Thyroid gland (tissue), 4 donors: ENCODE measurements around the gene NUDT22. TPM values are rescaled to one million over a fixed set of nuclear protein-coding genes. Genes with fewer than 3 reads are reported as not detected.

Experiments
- DNase-seq, 2 donors: peaks; one replicate each; pipeline ENCODE4 v3.0.0-alpha.2; 2019
- H3K27ac ChIP-seq, 3 donors: fragments of 200-600 bp; sonication (generic); 1 replicate in 2 of 3; 2 replicates in 1 of 3; pipeline ENCODE4 v1.5.1; 2016 to 2019; ENCODE audit warnings: mild to moderate bottlenecking in 1 of 3, moderate library complexity in 1 of 3
- H3K27me3 ChIP-seq: fragments of 200-600 bp; sonication (generic); one replicate; pipeline ENCODE4 v1.5.1; 2019
- H3K36me3 ChIP-seq, 2 donors: fragments of 200-600 bp; sonication (generic); one replicate each; pipeline ENCODE4 v1.5.1; 2016 to 2019
- H3K4me1 ChIP-seq, 2 donors: fragments of 200-600 bp; sonication (generic); one replicate each; pipeline ENCODE4 v1.5.1; 2017 to 2019
- H3K4me3 ChIP-seq, 3 donors: fragments of 200-600 bp; sonication (generic); replicated peaks in 1 of 3; 1 replicate in 2 of 3; 2 replicates in 1 of 3; pipeline ENCODE4 v1.5.1; 2016; ENCODE audit warnings: mild to moderate bottlenecking in 1 of 3
- H3K9me3 ChIP-seq: fragments of 200-600 bp; sonication (generic); one replicate; pipeline ENCODE4 v1.5.1; 2017
- CTCF ChIP-seq, 6 experiments: fragments of 200-600 bp in 3 of 6; fragments of 450-650 bp in 3 of 6; sonication (generic) in 3 of 6; IDR thresholded peaks; one replicate each; pipeline ENCODE4 v1.5.1; 2016 to 2019; ENCODE audit warnings: antibody characterized with exemption in 6 of 6, mild to moderate bottlenecking in 2 of 6, inconsistent platforms in 1 of 6, moderate library complexity in 1 of 6
- POLR2A ChIP-seq, 2 donors: fragments of 450-650 bp; IDR thresholded peaks; one replicate each; pipeline ENCODE4 v1.6.1; 2017; ENCODE audit warnings: antibody characterized with exemption in 2 of 2, mild to moderate bottlenecking in 2 of 2, moderate library complexity in 1 of 2
- WGBS, 2 donors: methylation state at CpG; one replicate each; pipeline ENCODE4 v1.1.5; 2017; 5-methylcytosine and 5-hydroxymethylcytosine counted together
- intact Hi-C: fragments of 100-400 bp; cut with DNase I; formaldehyde crosslinking; loops from one replicate; pipeline ENCODE4 v1.15.1; 2023
- total RNA-seq, 4 donors: library from RNA; depleted of rRNA; stranded (reverse); fragments of >200 nt; gene quantifications; one replicate each; pipeline ENCODE4 v1.2.3, GENCODE V29; 2016

Gene NUDT22
- total RNA-seq, 4 donors from 2014 or later, result 65.6 to 109 (median 94.4) TPM

GRCh38 chr11:64185693-64186491 is 40.2 kb upstream of the NUDT22 start, which contains the start of gene STIP1:
STIP1 (plus strand) TSS chr11:64186171; CDS start chr11:64186262, 91 bp downstream.
- H3K4me3 ChIP-seq, result peak within 1 kb of the TSS; percentile 17 to 55 (median 53)
- peak within 1 kb of the TSS; percentile 60 to 99 (median 98) for H3K27ac ChIP-seq
- no peaks in the 10 kb centered on the region for H3K36me3 ChIP-seq
- H3K9me3 ChIP-seq, result no peaks in the 10 kb centered on the region
- intact Hi-C loops, result no loop called here
- TF ChIP-seq CTCF (IDR thresholded peaks at IDR 0.05) (peak in 1 of 6 experiments; percentile 28), POLR2A (IDR thresholded peaks at IDR 0.05) (no peak)
- H3K4me1 ChIP-seq, result peaks cover 40 to 59% of the 10 kb centered on the region in 2 donors
- no peaks in the 10 kb centered on the region for H3K27me3 ChIP-seq
- WGBS, 2 donors, result 1% methylated on average over 25 to 32 of the region's 74 CpGs
- peak; percentile 99 for DNase-seq

GRCh38 chr11:64186492-64187165 is 39.4 kb upstream of the NUDT22 start:
- Histone ChIP-seq H3K4me3 (no peak overlapping the region), H3K27ac (peak overlapping the region in 2 of 3 donors; percentile 26 to 92), H3K4me1 (peaks cover 34 to 51% of the 10 kb centered on the region in 2 donors), H3K27me3 (no peaks in the 10 kb centered on the region), H3K36me3 (no peaks in the 10 kb centered on the region), H3K9me3 (no peaks in the 10 kb centered on the region)
- intact Hi-C loops, result no loop called here
- 2% methylated on average over 35 of the region's 48 CpGs for WGBS, 2 donors
- peak in 1 of 2 donors; percentile 27 for DNase-seq
- TF ChIP-seq CTCF (IDR thresholded peaks at IDR 0.05) (no peak), POLR2A (IDR thresholded peaks at IDR 0.05) (no peak)

- intact Hi-C loops, result no loop called here
- 88 to 94% methylated on average over 5 of the region's 5 CpGs for WGBS, 2 donors
- Histone ChIP-seq H3K27ac (no peak overlapping the region), H3K9me3 (no peaks in the 10 kb centered on the region), H3K4me1 (peaks cover 5 to 18% of the 10 kb centered on the region in 2 donors), H3K36me3 (peaks cover 48% of the 10 kb centered on the region in 2 donors), H3K4me3 (no peak overlapping the region), H3K27me3 (no peaks in the 10 kb centered on the region)
- TF ChIP-seq POLR2A (IDR thresholded peaks at IDR 0.05) (no peak), CTCF (IDR thresholded peaks at IDR 0.05) (no peak)
- DNase-seq, result no peak
Measured at GRCh38 chr11:64192434-64192833, 33.6 kb upstream of the NUDT22 start.

DNA sequence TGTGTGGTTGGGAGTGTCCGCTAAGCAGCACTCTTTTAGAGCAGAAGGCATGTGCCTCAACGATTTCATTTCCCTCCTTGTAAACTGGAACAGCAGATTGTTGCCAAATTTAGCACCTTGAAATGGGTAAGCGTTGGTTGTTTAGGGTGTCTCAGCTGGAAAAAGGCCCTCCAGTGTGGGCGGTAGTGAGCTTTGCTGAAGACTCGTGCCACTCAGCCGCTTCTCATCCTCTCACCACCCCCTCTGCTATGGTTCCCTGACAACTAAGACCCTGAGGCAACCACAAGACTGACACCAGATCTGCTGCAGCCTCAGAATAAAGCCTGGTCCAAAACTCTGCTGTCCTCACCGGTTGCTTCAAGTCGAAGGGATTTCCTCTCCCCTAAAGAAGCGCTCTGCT is 29.4 kb upstream of the NUDT22 start:
- WGBS, 2 donors, result 85 to 89% methylated on average over 9 of the region's 9 CpGs
- Histone ChIP-seq H3K27ac (no peak overlapping the region), H3K4me3 (no peak overlapping the region), H3K27me3 (no peaks in the 10 kb centered on the region), H3K36me3 (peaks cover 81 to 83% of the 10 kb centered on the region in 2 donors), H3K9me3 (no peaks in the 10 kb centered on the region), H3K4me1 (no peaks in the 10 kb centered on the region)
- intact Hi-C loops, result no loop called here
- no peak for TF ChIP-seq CTCF (IDR thresholded peaks at IDR 0.05)
- TF ChIP-seq POLR2A (IDR thresholded peaks at IDR 0.05), result no peak
- DNase-seq, result no peak

- no peaks in the 10 kb centered on the region for H3K4me1 ChIP-seq
- H3K4me3 ChIP-seq, result no peak overlapping the region
- H3K9me3 ChIP-seq, result no peaks in the 10 kb centered on the region
- H3K27ac ChIP-seq, result no peak overlapping the region
- no peak for DNase-seq
- intact Hi-C loops, result no loop called here
- H3K27me3 ChIP-seq, result no peaks in the 10 kb centered on the region
- 98 to 100% methylated on average over 2 of the region's 2 CpGs for WGBS, 2 donors
- TF ChIP-seq CTCF (IDR thresholded peaks at IDR 0.05), result no peak
- no peak for TF ChIP-seq POLR2A (IDR thresholded peaks at IDR 0.05)
- peaks cover 88 to 94% of the 10 kb centered on the region in 2 donors for H3K36me3 ChIP-seq
Measured at GRCh38 chr11:64198511-64198910, 27.6 kb upstream of the NUDT22 start.
